ENCODE data around the gene SNCB.

DNA sequence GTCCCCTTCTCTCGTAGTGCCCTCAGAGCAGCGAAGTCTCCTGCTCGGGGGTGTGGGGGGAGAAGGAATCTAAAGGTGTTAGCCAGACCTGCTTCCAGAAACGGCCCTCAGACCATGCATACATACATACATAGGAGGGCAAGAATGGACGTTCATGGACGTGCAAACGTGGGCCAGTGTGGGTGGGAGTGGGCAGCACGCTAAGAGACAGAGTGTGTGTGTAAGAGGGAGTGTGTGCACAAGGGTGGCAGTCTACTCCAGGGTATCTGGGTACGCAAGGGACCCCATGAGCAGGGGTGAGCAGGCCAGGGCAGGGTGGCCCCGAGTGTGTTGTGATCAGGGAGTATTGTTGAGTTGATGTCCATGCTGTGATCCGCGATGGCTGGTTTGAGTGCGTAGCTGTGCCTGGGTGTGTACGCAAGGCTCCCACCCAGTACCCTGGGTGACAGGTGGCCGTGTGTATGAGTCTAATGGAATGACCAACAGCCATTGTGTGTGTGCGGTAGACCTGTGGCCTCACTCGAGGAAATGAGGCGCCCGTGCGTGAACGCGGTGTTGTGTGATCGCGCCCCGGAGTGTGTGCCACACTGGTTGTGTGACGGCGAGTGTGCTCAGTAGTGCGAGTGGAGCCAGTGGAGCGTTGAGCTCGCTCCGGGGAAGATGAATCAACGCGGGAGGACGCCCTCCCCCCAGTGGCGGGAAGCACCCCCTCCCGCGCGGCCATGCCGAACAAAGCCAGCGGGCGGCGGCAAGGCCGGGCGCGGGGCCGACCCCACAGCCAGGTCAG is 21.2 kb downstream of the SNCB start:
- TF ChIP-seq, protein P1, sequence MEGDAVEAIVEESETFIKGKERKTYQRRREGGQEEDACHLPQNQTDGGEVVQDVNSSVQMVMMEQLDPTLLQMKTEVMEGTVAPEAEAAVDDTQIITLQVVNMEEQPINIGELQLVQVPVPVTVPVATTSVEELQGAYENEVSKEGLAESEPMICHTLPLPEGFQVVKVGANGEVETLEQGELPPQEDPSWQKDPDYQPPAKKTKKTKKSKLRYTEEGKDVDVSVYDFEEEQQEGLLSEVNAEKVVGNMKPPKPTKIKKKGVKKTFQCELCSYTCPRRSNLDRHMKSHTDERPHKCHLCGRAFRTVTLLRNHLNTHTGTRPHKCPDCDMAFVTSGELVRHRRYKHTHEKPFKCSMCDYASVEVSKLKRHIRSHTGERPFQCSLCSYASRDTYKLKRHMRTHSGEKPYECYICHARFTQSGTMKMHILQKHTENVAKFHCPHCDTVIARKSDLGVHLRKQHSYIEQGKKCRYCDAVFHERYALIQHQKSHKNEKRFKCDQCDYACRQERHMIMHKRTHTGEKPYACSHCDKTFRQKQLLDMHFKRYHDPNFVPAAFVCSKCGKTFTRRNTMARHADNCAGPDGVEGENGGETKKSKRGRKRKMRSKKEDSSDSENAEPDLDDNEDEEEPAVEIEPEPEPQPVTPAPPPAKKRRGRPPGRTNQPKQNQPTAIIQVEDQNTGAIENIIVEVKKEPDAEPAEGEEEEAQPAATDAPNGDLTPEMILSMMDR (IDR thresholded peaks at IDR 0.05; ENCODE audit: low read depth, low read length), result no peak
- TF ChIP-seq, protein P2, sequence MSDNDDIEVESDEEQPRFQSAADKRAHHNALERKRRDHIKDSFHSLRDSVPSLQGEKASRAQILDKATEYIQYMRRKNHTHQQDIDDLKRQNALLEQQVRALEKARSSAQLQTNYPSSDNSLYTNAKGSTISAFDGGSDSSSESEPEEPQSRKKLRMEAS (IDR thresholded peaks at IDR 0.05; ENCODE audit: low read depth, low read length), result no peak
- TF ChIP-seq POLR2A (IDR thresholded peaks at IDR 0.05; ENCODE audit: extremely low read depth, insufficient read length), result no peak
